GM19397 (cell line): ENCODE data around the gene IQGAP3.

ENCODE experiments used
- ATAC-seq: cut with Tn5 transposase; IDR thresholded peaks from one replicate; pipeline ENCODE4 v1.9.1; 2021; ENCODE audit warnings: mild to moderate bottlenecking, moderate library complexity; ENCODE audit not compliant: unreplicated experiment

The IQGAP3 gene

DNA sequence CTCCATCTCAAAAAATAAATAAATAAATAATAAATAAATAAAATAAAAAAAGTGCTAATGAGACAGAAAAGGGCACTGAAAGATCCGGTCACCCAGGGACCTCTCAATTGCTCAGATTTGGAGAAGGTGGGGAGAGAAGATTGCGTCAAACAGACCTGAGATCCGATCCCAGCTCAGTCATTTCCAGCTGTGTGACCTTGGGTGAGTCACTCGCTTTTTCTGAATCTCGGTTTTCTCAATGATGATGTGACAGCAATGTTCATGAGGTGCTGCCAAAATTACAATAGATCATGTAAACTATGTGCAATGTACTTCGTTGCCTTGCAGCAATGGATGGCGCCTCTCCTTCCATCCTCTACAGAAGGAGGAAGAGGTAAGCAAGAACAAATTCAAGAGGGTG is 60.7 kb downstream of the IQGAP3 start:
- ATAC-seq: no peak

DNA sequence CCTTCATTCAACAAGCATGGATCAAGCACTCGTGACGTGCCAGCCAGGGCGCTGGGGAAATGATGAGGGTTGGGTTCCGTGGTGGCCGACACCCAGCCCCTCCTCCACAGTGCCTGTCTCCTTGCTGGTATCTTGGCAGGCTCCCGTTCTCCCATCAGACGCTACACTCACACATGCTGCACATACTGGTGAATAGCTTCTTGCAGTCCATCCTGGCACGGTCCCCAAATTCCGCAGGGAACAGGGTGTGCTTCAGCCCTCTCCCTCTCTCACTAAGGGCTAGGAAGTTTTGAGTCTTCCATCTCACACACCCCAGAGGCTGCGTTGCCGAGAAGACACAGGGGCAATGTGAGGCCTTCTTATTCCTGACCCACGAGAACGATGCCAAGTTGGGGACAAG is 61.7 kb downstream of the IQGAP3 start:
- ATAC-seq: no peak

DNA sequence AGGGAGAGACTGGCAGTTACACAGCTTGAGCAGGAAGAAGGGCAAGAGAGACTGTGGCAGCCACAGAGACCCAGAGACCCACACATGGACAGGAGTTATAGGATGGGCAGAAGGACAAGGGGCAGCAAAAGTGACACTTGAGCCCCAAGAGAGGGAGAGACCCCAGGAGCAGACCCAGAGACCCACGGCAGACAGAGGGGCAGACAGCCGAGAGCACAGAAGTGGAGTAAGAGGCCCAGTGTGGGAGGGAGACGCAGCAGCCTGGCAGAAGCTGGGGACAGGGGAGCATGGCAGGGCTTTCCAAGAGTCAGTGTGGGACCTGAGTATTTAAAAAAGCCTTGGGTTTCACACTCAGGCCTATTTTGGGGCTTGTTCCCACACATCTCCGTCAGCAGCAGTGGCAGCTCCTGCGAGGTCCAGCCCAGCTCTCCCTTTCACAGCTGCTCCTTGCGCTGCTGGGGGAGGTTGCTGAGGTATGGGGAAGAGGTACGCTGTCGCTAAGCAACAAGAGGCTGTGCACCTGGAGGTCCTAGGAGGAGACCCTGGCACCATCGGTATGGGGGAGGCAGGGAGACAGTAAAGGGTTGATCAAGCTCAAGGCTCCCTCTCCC is 62.8 kb downstream of the IQGAP3 start:
- ATAC-seq: no peak

DNA sequence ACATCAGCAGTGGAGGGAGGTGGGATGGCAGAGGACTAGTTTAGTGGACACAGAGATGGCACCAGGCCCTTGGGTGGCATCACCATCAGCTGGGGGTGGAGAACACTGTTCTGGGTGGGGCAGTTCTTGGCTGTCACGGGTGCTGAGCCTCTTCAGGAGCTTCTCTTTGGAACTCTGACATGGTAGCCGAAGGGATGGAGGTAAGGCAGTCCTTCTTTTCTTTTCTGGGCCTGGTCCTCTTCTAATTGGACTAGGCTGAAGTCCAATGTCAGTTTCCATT is 63.5 kb downstream of the IQGAP3 start:
- no peak for ATAC-seq

DNA sequence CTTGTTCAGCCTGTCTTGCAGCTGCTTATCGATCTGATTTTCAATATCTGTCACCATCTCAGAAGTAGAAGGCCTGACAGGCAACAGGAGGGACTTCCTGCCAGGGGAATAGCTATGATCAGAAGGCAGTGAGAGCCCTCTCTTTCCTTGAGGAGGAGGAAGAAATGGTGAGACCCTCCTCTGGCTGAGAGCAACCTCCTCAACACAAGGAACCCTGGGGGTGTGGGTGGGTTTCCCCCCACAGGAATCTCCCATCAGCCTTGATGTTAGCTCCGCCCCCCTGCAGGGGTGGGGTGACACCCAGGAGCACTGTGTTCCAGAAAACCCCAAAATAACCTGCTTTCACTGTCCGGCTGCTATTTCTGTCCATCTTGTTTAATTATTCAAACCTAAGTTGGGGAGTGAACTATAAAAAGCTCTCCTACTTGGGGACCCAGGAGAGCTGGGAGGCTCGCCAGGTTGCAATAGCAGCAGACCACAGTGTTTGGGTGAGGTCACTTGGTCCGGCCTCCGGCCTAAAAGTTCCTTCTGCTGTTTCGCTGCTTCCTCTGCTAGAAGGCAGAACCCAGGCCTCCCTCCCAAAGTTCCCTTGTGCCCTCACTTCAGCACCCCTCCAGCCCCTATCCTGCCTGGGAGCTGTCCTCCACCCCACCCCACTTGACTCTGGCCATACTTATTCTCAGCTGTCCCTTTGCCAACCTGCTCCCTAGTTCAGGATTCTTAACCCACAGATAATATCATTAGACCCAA is 64.0 kb downstream of the IQGAP3 start:
- no peak for ATAC-seq

DNA sequence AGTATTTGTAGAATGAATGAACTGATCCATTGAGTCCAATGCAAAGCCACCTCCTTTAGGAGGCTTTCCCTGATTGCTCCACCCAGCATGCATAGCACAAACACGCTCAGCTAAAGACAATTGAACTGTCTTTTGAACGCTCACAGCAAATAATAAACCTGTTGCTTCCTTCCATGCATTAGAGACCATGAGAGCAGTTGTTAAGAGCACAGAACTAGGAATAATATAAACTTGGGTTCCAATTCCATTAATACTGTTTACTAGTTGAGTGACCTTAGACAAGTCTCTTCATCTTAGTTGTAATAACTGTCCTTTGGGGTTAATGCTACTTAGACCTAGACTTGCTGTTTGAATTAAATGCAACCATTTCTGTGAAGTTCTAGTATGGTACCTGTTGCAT is 65.9 kb downstream of the IQGAP3 start:
- no peak for ATAC-seq

DNA sequence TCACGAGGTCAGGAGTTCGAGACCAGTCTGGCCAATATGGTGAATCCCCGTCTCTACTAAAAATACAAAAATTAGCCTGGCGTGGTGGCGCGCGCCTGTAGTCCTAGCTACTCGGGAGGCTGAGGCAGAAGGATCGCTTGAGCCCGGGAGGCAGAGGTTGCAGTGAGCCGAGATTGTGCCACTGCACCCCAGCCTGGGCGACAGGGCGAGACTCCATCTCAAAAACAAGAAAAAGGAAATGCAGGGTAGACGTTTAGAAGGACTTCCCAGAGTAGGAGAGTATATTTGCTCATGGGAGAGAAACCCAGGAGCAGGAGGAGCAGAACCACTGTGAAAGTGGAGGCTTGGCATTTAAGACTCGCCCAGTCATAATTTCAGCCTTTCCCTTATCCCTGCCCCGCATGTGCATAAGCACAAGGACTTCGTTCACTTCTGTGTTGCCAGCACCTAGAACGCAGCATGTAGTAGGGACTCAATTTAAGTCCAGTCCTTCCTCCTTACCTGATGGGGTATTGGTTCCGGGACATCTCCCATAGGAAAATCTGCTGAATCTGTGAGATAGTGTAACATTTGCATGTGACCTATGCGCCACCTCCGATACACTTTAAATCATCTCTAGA is 66.6 kb downstream of the IQGAP3 start:
- no peak for ATAC-seq

DNA sequence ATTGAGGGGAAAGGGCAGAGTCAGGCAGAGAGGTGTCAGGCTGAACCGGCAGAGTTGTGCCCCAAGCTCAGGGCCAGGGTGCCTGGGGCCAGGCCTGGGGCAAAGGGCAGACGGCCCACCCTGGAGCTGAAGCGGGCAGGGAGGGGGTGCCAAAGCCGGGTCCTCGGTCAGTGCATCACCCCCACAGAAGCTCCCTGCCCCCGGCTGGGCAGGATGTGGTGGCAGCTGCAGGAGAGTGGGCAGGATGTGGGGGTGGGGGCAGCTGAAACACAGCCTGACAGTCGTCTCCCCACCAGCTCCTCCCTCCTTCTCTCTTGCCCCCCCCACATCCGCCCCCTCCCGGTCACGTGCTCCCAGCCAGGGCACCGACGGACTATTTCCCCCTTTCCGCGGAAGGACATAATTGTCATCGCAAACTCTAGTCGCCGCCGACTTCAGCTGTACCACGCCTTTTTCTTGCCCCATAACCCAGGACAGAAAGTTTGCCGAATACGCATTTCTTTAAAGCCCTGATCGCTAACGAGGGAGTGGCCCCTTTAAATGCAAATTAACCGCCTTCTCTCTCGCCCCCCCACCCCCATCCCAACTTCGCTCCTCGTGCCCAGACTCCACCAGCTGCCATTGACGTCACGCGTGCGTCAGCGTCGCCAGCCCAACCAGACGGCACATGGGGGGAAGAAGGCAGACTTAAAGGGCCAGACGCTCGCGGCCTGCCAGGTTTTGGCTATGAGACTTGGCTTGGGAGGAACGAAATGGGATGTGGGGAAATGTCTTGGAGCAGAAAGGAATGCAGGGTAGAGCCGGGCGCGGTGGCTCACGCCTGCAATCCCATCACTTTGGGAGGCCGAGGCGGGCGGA is 67.3 kb downstream of the IQGAP3 start:
- peak; percentile 44 for ATAC-seq

DNA sequence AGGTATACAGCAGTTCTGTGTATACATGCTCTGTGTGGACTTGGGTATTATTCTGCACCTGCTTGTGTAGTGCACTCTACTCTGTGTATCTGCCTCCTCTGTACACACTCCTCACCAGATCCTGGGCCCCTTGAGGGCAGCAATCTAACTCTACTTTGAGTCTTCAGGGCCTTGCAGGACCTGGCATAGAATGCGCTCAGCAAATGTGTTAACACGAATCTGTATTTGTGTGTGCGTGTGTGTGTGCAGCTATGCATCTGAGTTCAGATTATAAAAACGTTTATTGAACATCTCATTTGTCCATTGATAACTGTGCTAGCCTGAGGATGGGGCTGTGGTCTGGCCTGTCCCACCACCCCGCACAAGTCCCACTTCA is 67.9 kb downstream of the IQGAP3 start:
- no peak for ATAC-seq

DNA sequence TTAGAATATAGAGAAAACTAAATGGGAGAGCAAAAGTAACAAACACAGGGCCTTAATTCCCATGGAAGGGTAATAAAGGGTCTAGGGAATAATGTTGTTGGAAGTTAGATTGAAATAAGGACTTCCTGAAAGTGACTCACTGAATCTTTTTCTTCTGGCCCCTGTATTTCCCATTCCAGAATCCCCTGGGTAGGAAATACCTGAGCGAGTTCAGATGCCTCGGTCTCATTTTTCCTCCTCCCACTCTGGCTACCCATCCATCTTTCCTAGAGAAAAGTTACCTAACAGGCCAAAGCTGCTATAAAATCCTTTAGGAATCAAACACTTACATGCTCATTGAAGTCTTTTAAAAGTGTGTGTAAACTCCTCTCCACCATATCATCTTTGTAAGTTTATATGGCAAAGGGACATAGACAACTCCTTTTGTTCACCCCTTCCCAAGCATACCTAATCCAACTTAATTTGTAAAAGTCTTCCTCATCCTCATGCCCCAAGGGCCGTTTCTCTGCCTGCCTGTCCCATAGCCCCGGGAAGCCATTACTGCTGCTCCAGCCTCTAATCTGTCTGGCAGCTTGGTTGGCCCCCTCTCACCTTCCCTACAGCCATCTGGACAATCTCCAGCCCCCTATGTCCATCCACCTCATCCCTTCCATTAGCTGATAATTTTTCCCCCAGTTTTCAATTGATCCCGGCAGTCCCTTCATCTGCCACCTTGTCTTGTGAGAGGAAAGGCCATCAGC is 68.5 kb downstream of the IQGAP3 start:
- no peak for ATAC-seq

DNA sequence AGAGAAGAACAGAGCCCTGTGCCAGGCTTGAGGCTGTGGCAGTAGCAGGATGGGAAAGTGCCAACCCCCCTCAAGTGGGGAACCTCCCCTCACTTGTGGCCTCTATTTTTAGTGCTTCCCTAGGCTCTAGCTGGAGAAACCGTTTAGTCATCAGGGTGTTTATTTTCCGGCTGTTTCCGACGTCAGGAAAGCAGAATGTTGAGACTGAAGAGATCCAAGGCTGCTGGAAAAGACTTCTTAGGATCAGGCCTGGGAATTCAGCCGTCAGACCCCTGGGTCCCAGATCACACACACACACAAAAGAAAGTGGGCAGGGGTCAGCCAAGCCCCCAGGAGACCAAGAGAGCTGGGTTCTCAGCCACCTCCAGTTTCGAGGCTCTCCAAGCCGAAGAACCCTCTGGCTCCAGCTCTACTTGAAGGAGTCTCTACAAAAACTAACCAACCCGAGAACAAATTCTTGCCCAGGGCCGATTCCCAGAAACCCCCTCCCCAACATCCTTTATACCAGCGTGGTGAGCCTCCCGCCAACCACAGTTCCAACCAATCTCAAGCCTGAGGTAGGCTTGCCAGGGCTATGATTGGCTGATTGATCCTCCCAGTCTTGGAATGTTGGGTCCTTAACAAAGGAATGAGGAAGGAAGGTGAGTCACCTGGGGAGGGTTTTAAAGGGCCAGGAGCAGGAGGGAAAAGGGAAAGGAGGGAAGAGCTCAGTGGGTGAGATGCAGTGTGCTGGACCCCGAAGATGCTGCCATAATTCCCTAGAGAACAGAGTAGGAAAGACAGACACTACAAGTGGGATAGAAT is 69.3 kb downstream of the IQGAP3 start:
- ATAC-seq: no peak

DNA sequence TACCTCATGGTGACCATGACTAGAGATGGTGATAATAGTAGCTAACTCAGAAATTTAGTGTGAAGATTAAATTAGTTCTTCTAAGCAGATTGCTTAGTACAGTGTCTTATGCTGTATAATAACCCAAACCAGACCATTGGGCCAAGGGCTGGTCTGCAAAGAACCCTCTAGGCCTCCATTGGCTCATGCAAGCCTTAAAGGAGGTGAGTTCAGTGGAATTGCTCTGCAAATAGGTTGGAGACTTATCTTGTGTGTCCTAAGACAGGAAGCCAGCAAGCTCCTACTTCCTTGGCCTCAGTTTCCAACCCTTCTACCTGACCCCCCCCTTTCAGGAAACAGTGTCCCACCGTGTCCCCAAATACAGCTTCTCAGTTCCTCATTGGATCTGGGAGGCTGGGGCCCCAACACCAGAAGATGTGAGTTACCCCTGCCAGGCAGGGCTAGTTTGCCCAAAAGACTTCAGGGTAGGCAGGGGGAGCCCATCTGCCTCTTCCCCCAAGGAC is 69.9 kb downstream of the IQGAP3 start:
- ATAC-seq: no peak

DNA sequence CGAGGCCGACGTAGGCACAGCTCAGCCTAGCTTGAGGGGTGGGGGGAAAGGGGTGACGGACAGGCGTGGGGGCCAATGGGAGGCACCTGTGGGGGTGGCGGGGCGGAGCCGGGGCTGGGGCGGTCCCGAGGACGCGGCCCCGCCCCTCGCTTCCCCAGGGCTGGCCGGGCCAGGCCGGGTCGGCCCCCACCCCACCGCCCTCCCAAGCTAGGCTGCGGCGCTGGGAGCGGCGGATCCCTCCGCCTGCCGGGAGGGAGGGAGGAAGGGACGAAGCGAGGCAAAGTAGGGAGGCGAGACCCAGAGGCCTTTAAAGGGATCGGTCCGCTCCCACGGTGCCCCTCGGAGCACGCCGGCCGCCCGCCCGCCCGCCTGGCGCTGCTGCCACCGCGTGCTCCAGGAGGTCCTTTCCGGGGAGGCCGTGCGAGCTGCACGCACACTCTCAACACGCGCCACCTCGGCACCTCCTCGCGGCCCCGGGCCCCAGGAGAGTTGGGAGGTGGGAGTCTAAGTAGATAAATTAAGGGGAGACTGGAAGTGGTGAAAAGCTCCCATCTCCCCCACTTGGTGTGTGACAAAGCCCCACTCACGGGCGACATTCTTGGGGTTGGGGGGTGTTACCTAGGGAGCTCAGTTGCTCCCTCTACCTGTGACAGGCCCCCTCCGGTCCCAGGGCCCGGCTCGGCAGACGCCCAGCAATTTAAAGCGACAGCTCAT is 71.4 kb downstream of the IQGAP3 start:
- ATAC-seq: peak; percentile 48

DNA sequence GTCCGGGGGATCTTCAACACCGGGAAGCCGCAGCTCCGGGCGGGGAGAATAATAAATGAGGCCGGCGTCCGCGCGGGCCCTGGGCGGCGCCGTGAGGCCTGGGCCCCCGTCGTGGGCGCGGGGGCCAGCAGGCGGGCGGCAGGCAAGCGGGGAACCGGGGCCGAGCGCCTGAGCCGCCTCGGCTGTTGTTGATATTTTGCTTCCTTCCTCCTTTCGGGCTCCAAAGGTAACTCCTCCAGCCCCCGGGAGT is 71.9 kb downstream of the IQGAP3 start, which contains the start of gene MEF2D:
Gene MEF2D, minus strand, starts transcription at position 233 of the 250 bp plus-strand sequence. CDS start 17,483 bp downstream, outside the sequence.
- no peak for ATAC-seq

DNA sequence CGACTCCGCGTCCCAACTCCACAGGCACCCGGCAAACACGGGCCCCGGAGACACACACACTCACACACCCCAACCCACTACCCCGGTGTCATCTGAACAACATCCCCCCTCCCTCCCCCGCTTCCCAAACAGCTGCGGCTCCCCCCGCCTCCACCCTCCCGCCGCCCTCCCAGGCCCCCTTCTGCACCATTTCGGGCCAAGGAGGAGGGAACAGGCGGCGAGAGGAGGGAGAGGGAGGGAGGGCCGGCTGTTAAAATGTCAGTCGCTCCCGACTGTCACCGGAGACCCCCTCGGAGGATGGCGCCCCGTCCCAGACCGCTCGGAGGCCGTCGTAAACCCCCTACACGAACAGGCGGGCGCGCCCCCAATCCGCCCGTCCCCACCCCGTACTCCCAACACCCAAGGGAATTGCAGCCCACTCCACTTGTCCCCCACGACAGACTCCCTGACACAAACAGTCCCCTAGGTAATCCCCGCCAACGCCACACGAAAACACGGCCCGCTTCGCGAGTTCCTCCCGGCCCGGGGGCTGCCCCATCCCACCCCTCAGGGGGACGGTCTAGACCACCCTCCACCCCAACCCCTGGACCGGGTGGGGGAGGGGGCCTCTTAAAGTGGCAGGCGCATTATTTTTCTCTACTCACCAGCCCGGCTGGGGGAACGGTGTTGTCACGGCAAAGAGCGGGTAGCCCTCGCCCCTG is 72.4 kb downstream of the IQGAP3 start:
- ATAC-seq: peak; percentile 1

DNA sequence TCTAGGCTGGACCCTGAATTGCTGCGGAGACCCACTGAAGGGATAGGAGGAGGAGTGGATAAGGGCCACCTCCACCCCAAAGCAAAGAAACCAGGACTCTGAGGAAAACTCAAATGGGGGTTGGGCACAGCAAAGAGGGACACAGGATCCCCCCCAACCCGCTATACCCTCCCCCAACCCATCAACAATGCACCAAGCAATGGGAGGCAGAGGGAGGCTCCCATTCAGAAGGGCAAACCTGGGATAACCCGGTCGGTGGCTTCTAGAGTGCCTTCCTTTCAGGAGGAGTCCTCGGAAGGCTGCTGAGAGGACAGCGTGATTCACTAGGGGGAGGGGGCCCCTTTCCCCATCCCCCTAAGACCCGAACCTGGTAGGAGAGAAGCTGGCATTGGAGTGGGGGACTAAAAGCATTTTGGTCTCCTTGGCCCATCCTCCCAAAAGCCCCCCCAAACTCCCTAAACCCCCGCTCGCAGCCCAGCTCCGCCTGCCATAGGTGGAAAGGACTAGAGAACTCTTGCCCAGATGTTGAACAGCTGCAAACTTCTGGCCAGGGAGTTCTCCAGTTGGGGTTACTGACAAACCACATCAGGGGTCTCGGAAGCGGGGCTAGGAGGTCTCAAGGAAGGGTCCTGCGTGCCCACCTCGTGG is 73.0 kb downstream of the IQGAP3 start:
- no peak for ATAC-seq

DNA sequence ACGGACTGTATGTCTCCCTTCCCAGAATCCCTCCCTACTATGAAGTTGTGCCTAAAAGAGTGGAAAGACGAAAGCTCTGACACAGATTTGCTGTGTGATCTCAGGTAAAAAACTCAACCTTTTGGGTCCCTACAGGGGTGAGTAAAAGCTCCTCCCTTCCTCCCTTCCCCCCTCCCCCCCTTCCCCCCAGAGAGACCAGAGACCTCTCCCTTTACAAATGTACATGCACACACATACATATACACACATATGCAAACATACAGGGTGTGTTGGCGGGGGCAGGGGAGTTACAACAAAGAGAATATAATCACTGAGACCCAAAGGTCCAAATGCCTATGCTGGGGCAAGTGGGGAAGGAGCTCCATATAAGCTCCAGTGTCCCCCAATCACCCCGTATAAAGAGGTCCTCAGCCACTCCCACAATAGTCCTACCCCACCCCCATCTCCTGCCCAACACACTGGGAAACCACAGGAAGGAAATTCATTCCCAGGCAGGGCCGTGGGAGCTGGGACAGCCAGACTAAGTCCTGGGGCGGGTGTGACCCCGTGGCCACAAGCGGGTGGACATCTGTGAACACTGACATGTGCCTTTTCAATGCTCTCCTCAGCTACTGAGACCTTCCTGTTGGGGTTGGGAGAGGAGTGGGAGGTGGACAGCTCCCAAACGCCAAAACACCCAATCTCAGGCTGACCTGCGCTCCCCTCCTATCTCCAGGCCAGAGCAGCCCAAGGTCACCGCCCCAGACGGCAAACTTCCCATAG is 73.8 kb downstream of the IQGAP3 start:
- ATAC-seq: no peak
